ENCODE results near the gene RCSD1.
A peak's percentile ranks its signal among the peaks of the same experiment; 100 is the strongest.

The RCSD1 gene

GRCh38 chr1:167678838-167679237 is 48.8 kb downstream of the RCSD1 start:
- H3K27ac ChIP-seq (ENCODE audit: low read depth, low read length, severe bottlenecking), result no peak overlapping the region
- WGBS, 2 experiments (ENCODE audit: insufficient coverage in 2 of 2), result 82 to 100% methylated on average over 3 of the region's 3 CpGs
- H3K4me3 ChIP-seq (ENCODE audit: extremely low read depth, insufficient read depth, low read length, poor library complexity, severe bottlenecking), result no peak overlapping the region
- peaks cover 16% of the 10 kb centered on the region for H3K4me1 ChIP-seq (ENCODE audit: control insufficient read depth, insufficient read depth, low read length, poor library complexity, severe bottlenecking)
- no peaks in the 10 kb centered on the region for H3K9me3 ChIP-seq (ENCODE audit: control insufficient read depth, low read length)
- peaks cover 5% of the 10 kb centered on the region for H3K36me3 ChIP-seq (ENCODE audit: control insufficient read depth, insufficient read depth, low read length)

GRCh38 chr1:167679714-167680113 is 49.7 kb downstream of the RCSD1 start:
- Histone ChIP-seq H3K36me3 (ENCODE audit: control insufficient read depth, insufficient read depth, low read length) (peaks cover 4% of the 10 kb centered on the region), H3K4me1 (ENCODE audit: control insufficient read depth, insufficient read depth, low read length, poor library complexity, severe bottlenecking) (peaks cover 23% of the 10 kb centered on the region), H3K9me3 (ENCODE audit: control insufficient read depth, low read length) (no peaks in the 10 kb centered on the region), H3K4me3 (ENCODE audit: extremely low read depth, insufficient read depth, low read length, poor library complexity, severe bottlenecking) (no peak overlapping the region), H3K27ac (ENCODE audit: low read depth, low read length, severe bottlenecking) (no peak overlapping the region)
- WGBS, 2 experiments (ENCODE audit: insufficient coverage in 2 of 2), result 97 to 100% methylated on average over 5 to 6 of the region's 6 CpGs

GRCh38 chr1:167681024-167681423 is 51.0 kb downstream of the RCSD1 start:
- Histone ChIP-seq H3K4me3 (ENCODE audit: extremely low read depth, insufficient read depth, low read length, poor library complexity, severe bottlenecking) (no peak overlapping the region), H3K36me3 (ENCODE audit: control insufficient read depth, insufficient read depth, low read length) (peaks cover 4% of the 10 kb centered on the region), H3K9me3 (ENCODE audit: control insufficient read depth, low read length) (no peaks in the 10 kb centered on the region), H3K27ac (ENCODE audit: low read depth, low read length, severe bottlenecking) (peak overlapping the region; percentile 58), H3K4me1 (ENCODE audit: control insufficient read depth, insufficient read depth, low read length, poor library complexity, severe bottlenecking) (peaks cover 33% of the 10 kb centered on the region)
- WGBS, 2 experiments (ENCODE audit: insufficient coverage in 2 of 2), result 72 to 88% methylated on average over 2 of the region's 3 CpGs

- no peak overlapping the region for H3K4me3 ChIP-seq (ENCODE audit: extremely low read depth, insufficient read depth, low read length, poor library complexity, severe bottlenecking)
- no peaks in the 10 kb centered on the region for H3K9me3 ChIP-seq (ENCODE audit: control insufficient read depth, low read length)
- 82 to 100% methylated on average over 2 of the region's 5 CpGs for WGBS, 2 experiments (ENCODE audit: insufficient coverage in 2 of 2)
- peaks cover 36% of the 10 kb centered on the region for H3K4me1 ChIP-seq (ENCODE audit: control insufficient read depth, insufficient read depth, low read length, poor library complexity, severe bottlenecking)
- H3K27ac ChIP-seq (ENCODE audit: low read depth, low read length, severe bottlenecking), result peak overlapping the region; percentile 58
- peaks cover 8% of the 10 kb centered on the region for H3K36me3 ChIP-seq (ENCODE audit: control insufficient read depth, insufficient read depth, low read length)
Measured at GRCh38 chr1:167681451-167682098, 51.5 kb downstream of the RCSD1 start.

GRCh38 chr1:167683226-167683625 is 53.2 kb downstream of the RCSD1 start:
- H3K4me3 ChIP-seq (ENCODE audit: extremely low read depth, insufficient read depth, low read length, poor library complexity, severe bottlenecking), result no peak overlapping the region
- WGBS, 2 experiments (ENCODE audit: insufficient coverage in 2 of 2), result 86 to 91% methylated on average over 4 of the region's 6 CpGs
- H3K9me3 ChIP-seq (ENCODE audit: control insufficient read depth, low read length), result no peaks in the 10 kb centered on the region
- H3K4me1 ChIP-seq (ENCODE audit: control insufficient read depth, insufficient read depth, low read length, poor library complexity, severe bottlenecking), result peaks cover 36% of the 10 kb centered on the region
- peak overlapping the region; percentile 70 for H3K27ac ChIP-seq (ENCODE audit: low read depth, low read length, severe bottlenecking)
- H3K36me3 ChIP-seq (ENCODE audit: control insufficient read depth, insufficient read depth, low read length), result peaks cover 10% of the 10 kb centered on the region

- Histone ChIP-seq H3K9me3 (ENCODE audit: control insufficient read depth, low read length) (no peaks in the 10 kb centered on the region), H3K36me3 (ENCODE audit: control insufficient read depth, insufficient read depth, low read length) (peaks cover 10% of the 10 kb centered on the region), H3K27ac (ENCODE audit: low read depth, low read length, severe bottlenecking) (peak overlapping the region; percentile 70), H3K4me3 (ENCODE audit: extremely low read depth, insufficient read depth, low read length, poor library complexity, severe bottlenecking) (no peak overlapping the region), H3K4me1 (ENCODE audit: control insufficient read depth, insufficient read depth, low read length, poor library complexity, severe bottlenecking) (peaks cover 36% of the 10 kb centered on the region)
- WGBS, 2 experiments (ENCODE audit: insufficient coverage in 2 of 2), result 24 to 31% methylated on average over 10 to 12 of the region's 15 CpGs
Measured at GRCh38 chr1:167683641-167684502, 53.8 kb downstream of the RCSD1 start.

- Histone ChIP-seq H3K36me3 (ENCODE audit: control insufficient read depth, insufficient read depth, low read length) (peaks cover 9% of the 10 kb centered on the region), H3K4me1 (ENCODE audit: control insufficient read depth, insufficient read depth, low read length, poor library complexity, severe bottlenecking) (peaks cover 42% of the 10 kb centered on the region), H3K27ac (ENCODE audit: low read depth, low read length, severe bottlenecking) (no peak overlapping the region), H3K4me3 (ENCODE audit: extremely low read depth, insufficient read depth, low read length, poor library complexity, severe bottlenecking) (no peak overlapping the region), H3K9me3 (ENCODE audit: control insufficient read depth, low read length) (no peaks in the 10 kb centered on the region)
- WGBS, 2 experiments (ENCODE audit: insufficient coverage in 2 of 2), result 88 to 93% methylated on average over 4 to 5 of the region's 5 CpGs
Measured at GRCh38 chr1:167685844-167686243, 55.8 kb downstream of the RCSD1 start.

- Histone ChIP-seq H3K9me3 (ENCODE audit: control insufficient read depth, low read length) (no peaks in the 10 kb centered on the region), H3K36me3 (ENCODE audit: control insufficient read depth, insufficient read depth, low read length) (peaks cover 16% of the 10 kb centered on the region), H3K4me1 (ENCODE audit: control insufficient read depth, insufficient read depth, low read length, poor library complexity, severe bottlenecking) (peaks cover 34% of the 10 kb centered on the region), H3K27ac (ENCODE audit: low read depth, low read length, severe bottlenecking) (no peak overlapping the region), H3K4me3 (ENCODE audit: extremely low read depth, insufficient read depth, low read length, poor library complexity, severe bottlenecking) (no peak overlapping the region)
- WGBS, 2 experiments (ENCODE audit: insufficient coverage in 2 of 2), result 38 to 67% methylated on average over 3 to 5 of the region's 7 CpGs
Measured at GRCh38 chr1:167687919-167688519, 58.0 kb downstream of the RCSD1 start.

GRCh38 chr1:167689567-167689920 is 59.5 kb downstream of the RCSD1 start:
- Histone ChIP-seq H3K9me3 (ENCODE audit: control insufficient read depth, low read length) (no peaks in the 10 kb centered on the region), H3K27ac (ENCODE audit: low read depth, low read length, severe bottlenecking) (no peak overlapping the region), H3K36me3 (ENCODE audit: control insufficient read depth, insufficient read depth, low read length) (peaks cover 24% of the 10 kb centered on the region), H3K4me1 (ENCODE audit: control insufficient read depth, insufficient read depth, low read length, poor library complexity, severe bottlenecking) (peaks cover 21% of the 10 kb centered on the region), H3K4me3 (ENCODE audit: extremely low read depth, insufficient read depth, low read length, poor library complexity, severe bottlenecking) (no peak overlapping the region)
- 53 to 100% methylated on average over 1 to 2 of the region's 5 CpGs for WGBS, 2 experiments (ENCODE audit: insufficient coverage in 2 of 2)

- 92 to 94% methylated on average over 2 of the region's 4 CpGs for whole genome bisulfite sequencing, 2 experiments (ENCODE audit: insufficient coverage in 2 of 2)
Measured at GRCh38 chr1:167690053-167690452, 60.0 kb downstream of the RCSD1 start.

More at GRCh38 chr1:167690053-167690452, 60.0 kb downstream of the RCSD1 start:
- Histone ChIP-seq H3K9me3 (ENCODE audit: control insufficient read depth, low read length) (no peaks in the 10 kb centered on the region), H3K4me3 (ENCODE audit: extremely low read depth, insufficient read depth, low read length, poor library complexity, severe bottlenecking) (no peak overlapping the region), H3K27ac (ENCODE audit: low read depth, low read length, severe bottlenecking) (no peak overlapping the region), H3K36me3 (ENCODE audit: control insufficient read depth, insufficient read depth, low read length) (peaks cover 29% of the 10 kb centered on the region), H3K4me1 (ENCODE audit: control insufficient read depth, insufficient read depth, low read length, poor library complexity, severe bottlenecking) (peaks cover 16% of the 10 kb centered on the region)
